Activated CD8-positive, alpha-beta memory T cell treated with anti-CD3 and anti-CD28 coated beads, Interleukin-2, amount 50 U/mL, for 4 hours (primary cell): ENCODE results near the gene BBS9.

Source experiments
- DNase-seq: peaks from one replicate; pipeline ENCODE4 v3.0.0-alpha.2; 2020

BBS9 gene

DNA sequence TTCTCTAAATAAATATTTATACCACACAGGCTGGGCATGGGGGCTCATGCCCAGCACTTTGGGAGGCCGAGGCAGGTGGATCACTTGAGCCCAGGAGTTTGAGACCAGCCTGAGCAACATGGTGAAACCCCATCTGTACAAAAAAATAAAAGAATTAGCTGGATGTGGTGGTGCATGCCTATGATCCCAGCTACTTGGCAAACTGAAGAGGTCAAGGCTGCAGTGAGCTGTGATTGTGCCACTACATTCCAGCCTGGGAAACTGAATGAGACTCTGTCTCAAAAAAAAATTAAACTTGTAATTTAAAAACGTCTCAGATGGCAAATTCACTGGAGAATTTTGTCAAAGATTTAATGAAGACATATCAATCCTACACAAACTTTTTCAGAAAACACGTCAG lies 498.4 kb downstream of the BBS9 start:
- no peak for DNase-seq

DNA sequence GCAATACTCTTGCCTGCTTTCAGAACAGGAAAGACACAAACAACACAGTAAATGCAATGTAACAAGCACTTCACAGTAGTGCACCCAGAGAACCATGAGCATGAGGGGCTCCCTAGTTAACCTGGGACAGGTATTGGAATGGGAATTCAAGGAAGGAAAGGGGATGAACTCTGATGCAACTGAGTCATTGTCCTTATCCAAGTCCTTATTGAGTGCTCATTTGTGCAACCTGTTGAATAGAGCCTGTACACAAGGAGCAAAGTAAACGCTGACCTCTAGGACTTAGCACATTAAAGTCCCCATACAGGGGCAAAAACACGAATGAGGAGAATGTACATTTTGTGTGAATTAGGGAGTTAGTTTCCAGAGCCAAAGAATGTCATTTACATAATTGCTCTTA lies 499.5 kb downstream of the BBS9 start:
- DNase-seq, result no peak

GRCh38 chr7:33630359-33630758 lies 501.0 kb downstream of the BBS9 start:
- no peak for DNase-seq

DNA sequence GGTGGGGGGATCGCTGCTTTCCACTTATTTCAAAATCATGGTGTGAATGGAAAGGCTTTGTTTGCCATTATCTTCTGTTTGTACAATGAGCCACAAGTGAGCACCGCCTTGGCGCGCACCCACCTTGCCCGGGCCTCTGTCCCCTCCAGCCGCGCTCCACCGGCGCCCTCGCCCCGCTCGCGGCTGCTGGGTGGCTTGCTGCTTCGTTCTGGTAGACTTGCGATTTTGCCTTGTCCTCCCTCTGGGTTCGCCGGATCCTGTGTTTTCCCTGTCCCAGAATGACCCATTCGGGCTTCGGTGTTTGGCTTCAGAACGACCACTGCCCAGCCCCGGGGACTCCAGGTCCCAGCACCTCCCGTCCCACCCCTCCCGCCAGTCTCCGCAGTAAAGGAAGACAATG lies 503.0 kb downstream of the BBS9 start:
- no peak for DNase-seq

DNA sequence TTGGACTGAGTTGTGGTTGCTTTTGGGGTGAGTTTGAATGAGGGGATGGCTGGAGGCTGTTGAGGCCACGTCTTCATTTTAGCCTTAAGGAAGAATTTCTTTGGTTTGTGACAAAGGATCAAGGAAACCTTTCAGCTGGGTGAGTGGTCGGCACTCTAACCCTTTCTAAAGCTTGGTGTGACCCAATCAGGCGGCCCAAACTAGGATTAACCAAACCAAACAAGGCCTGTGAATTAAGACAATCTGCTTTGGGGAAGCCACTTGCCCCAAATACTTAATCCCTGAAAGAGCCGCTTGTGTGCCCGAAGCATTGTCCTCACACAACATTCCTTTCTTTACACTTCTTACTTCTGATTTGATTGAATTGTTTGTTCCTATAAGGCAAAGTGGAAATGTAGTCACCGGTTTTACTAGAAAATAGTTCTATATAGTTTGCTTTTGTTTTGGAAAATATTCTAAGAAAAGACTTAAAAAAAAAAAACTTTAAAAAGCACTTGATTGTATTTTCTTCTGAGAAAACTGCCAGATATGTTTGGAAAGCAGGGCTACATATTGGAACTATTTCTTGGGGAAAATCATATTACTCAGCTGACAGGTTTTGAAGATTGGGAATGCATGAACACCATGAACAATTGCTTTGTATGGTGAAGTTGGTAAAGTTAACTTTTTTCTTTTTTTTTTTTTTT lies 503.6 kb downstream of the BBS9 start:
- DNase-seq, result no peak

DNA sequence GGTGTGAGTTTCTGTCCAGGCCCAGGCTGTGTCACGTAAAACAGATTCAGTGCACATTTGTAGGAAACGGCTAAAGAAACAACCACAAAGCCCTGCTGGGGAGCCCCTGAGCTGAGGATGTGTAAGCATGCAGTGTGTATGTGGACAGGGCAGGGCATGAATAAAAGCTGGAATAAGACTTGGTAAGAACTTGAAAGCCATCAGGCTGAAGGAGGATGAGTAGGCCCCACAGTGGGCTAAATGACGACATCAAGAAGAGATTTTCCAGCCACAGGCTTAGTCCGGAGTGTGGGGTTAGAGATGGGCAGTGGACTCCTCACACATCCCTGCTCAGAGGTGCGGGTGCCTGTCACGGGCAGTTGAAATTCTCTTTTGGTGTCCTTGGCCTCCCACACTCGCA lies 505.2 kb downstream of the BBS9 start:
- no peak for DNase-seq

DNA sequence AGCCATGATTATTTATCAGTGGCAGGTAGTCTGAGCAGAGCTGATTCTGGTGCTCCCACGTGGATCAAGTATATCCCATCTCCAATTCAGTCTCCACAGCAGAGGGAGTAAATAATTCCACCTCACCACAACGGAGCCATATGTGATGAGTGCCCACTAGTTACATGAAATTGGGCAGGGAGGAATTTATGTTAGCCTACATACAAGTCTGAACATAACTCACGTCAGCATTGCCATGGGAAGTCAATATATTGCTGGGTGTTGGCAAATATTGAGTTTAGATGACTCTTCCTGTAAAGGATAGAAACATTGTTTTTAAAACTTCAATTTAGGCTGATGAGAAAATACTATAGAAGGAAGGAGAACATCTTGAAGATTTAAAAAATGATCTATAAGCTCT lies 507.0 kb downstream of the BBS9 start:
- no peak for DNase-seq

DNA sequence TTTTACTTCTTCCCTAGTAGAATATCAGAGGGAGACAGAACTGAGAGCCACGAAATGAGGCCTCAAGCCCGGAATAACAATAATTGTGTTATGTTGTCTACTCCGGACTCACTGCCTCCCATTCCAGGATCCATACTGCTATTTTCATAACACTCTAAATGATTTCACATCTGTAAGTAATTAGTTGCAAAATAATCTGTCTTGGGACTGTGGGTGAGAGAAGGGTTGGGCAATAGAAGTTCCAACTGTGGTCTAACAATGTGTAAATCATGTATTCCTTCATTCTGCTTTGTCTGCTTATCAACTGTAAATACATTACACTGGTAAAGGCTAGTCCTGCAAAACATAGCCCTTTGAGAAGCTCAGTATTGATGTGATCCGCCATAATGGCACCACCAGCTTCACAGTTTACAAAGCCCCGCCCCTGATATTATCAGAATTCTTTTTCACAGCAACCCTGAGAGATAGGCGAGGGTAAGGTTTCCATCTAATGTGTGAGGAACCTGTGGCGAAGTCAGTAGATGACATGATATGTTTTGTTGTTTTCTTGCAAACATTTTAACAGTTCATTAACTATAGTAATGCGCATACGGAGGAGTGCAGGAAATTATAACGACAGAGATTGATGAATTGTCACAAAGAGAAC lies 510.3 kb downstream of the BBS9 start:
- DNase-seq, result no peak

DNA sequence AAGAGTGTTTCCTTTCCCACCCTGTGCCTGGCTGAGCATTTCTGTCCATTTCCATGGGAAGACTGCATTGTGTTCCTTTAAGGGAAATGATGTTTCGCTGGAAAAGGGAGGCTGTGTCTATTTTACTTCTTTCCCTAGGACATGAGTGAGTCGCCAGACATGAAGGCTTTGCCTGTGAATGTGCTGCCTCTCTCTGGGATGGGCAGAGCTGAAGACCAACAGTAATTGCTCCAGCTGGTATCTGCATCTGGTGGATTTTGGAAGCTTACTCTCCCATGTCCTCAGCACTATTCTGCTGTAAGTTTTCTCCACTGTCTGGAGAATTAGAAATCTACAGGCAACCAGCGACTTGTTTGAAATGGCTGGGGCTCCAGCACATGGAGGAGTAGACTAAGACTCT lies 511.4 kb downstream of the BBS9 start:
- DNase-seq, result no peak

GRCh38 chr7:33642312-33642711 lies 512.9 kb downstream of the BBS9 start:
- no peak for DNase-seq

DNA sequence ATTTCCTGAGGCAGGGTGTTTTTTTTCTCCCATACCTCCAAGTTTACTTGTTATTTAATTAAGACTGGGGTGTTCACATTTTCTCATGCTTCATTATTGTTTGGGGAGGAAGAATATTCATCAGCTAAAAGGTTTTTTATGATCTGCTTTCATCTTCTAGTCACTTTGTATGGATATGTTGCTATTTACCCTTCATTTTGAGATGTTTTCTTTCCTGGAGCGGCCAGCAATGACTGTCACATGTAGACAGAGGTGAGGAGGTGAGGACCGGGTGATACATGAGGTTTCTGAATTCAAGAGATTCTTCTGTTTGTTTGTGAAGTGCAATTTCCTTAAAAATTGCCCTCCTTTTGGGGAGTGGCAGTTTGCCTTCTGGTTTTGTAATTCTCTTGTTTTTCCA lies 514.2 kb downstream of the BBS9 start:
- no peak for DNase-seq

- DNase-seq, result no peak
These were observed 515.1 kb downstream of the BBS9 start for GRCh38 chr7:33644489-33644888.

DNA sequence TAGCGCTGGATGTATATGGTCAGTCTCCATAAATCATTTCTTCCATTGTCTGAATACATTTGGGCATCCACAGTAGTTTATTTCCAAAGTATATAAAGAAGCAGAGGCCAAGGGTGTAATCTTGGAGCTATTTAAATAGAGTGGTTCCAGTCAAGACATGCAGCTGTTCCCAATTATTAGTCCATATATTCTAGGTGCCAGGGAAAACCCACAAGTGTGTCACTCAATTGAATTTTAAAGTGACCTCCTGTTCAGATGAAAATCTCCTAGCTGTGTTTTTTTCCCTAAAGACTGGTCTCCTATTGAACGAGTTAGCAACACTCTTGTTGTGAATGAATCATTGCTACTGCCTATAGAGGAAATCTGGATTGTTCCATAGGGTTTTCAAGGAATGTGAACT lies 515.7 kb downstream of the BBS9 start:
- no peak for DNase-seq

GRCh38 chr7:33646166-33646565 lies 516.8 kb downstream of the BBS9 start:
- DNase-seq, result no peak

- no peak for DNase-seq
These were observed 517.6 kb downstream of the BBS9 start for GRCh38 chr7:33646891-33647391.

GRCh38 chr7:33649476-33650441 lies 520.4 kb downstream of the BBS9 start:
- no peak for DNase-seq

DNA sequence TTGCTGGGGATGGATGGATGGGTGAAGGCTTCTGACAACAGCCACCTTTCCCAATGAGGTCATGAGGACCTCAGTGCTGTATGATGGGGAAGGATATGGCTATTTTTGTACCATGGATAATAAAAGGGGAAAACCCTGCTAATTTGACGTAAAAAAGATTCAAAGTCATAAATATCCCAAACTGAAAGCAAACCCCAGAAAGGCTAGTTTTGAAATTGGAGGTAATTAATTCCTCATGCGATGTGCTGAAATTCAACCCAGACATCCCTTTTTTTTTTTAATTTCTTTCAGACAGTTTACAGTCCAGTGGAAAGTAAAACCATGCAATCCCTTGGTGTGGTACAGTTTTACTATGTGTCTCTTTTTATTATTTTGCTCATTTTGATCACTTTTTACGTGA lies 521.5 kb downstream of the BBS9 start:
- DNase-seq, result no peak

GRCh38 chr7:33651998-33652515 lies 522.7 kb downstream of the BBS9 start:
- no peak for DNase-seq

- no peak for DNase-seq
These were observed 525.3 kb downstream of the BBS9 start for GRCh38 chr7:33654676-33655075.
